GM12878 (cell line): ENCODE results near the gene GRIK2.

ENCODE experiments used
- EP300 ChIP-seq, 2 experiments: fragments of 150-350 bp in 1 of 2; IDR thresholded peaks; 2 replicates each; pipeline ENCODE4 v1.6.1; 2011 to 2012; ENCODE audit warnings: low read depth in 2 of 2, low read length in 2 of 2, borderline replicate concordance in 1 of 2, improper control_type of control experiment in 1 of 2, inconsistent platforms in 1 of 2; ENCODE audit not compliant: control insufficient read depth in 1 of 2
- MAX ChIP-seq: IDR thresholded peaks from 2 replicates; pipeline ENCODE4 v1.6.1; 2012; ENCODE audit warnings: low read depth, low read length, improper control_type of control experiment
- MEF2A ChIP-seq: IDR thresholded peaks from 2 replicates; pipeline ENCODE4 v1.6.1; 2011; ENCODE audit warnings: low read depth, mild to moderate bottlenecking, low read length, moderate library complexity; ENCODE audit not compliant: insufficient read depth
- NFIC ChIP-seq: IDR thresholded peaks from 2 replicates; pipeline ENCODE4 v1.6.1; 2012; ENCODE audit warnings: low read depth, mild to moderate bottlenecking, inconsistent platforms, low read length, moderate library complexity
- POLR2AphosphoS5 ChIP-seq: IDR thresholded peaks from 2 replicates; pipeline ENCODE4 v1.6.1; 2011; ENCODE audit warnings: mild to moderate bottlenecking, low read length, inconsistent platforms

DNA sequence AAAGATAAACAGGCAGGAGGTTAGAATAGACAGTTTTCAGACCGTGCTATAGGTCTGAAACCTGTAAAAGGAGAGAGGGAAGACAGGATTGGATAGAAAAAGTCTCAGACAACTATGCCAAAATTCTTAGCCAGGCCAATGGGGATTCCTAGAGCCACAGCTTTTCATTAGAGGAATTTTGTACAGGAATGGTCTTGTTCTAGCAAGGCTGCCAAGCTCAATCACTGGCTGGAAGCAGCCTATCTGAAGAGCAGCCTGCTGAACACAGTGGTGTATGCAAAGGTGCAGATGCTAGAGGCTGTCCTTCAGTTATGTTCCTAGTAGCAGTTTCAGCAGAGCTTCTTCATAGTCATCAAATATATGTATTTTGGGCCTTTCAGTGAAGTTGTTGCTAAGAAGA, 313.1 kb downstream of the GRIK2 start:
- TF ChIP-seq POLR2AphosphoS5, result no peak
- no peak for TF ChIP-seq MAX
- no peak for TF ChIP-seq EP300 (IDR thresholded peaks at IDR 0.05; ENCODE audit: borderline replicate concordance in 1 of 2, control insufficient read depth in 1 of 2, low read depth in 2 of 2, low read length in 2 of 2)
- no peak for TF ChIP-seq MEF2A
- TF ChIP-seq NFIC, result no peak
